Measurements from ENCODE around the gene CFAP54.
"Not testable (repeated sequence)": the region's sequence is repeated elsewhere in the genome, so short reads cannot be mapped to it uniquely, and the experiment has no call there.

The CFAP54 gene, protein sequence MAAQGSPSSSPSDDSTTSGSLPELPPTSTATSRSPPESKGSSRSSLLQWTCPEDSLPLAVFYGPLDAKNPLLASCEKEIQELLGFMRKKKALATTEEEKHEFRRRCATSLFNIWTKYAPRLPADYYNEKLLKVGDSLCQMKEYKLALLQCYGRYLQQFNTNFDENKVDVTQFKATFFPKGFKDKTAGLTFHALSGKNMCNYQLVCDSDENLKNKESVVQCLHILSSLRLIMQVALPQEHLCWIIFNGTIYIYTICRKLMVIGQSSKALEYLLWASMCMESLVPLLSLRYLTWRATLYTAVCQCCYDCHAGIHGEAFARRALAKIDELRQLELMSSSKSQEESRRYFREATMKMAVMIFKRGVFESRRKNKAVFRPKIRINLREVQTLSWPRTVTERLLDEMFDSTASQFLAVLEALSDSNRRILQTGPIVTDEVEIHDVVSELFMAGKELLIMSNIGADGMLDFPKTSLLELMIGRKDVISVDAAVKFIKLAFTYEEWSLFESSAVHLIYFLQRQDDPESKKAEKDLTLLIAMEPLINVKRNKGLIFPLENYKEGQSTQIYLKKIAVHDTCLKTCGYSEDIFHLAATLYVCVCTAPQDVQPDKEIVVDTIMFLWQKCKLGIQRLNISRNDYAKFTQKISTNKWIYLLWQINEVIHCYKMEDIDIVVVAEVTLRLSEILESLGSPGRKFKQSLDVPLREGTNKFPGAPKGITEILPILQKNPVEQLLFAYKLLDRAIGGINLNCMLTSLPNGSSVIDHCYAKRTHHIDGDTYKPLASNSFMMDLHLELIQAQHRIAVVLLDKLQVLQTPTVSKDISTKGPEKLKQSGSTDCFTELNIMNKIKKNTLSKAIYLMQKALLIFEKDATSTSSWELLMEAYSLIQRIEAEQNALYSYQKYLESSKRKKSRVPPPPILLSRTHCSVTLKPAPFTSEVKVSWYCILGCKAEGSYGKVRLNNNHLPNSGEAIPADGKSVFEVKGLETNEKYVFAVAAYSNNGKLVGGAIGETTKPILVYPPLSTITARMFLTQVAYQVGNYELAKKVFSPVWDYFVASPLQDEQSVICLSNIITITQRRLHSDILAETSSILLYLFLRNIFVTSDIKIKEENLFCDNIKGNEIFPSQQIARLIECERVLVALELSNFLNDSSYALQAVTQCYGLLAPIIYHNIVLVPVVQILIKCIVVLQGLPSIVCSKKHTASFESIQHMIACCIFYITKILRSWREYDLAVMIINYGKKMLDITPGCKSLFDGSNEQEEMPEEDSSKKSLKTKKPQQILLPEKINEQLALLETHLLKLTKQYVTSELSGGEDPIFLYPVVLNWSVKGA (N-terminal part only)

DNA sequence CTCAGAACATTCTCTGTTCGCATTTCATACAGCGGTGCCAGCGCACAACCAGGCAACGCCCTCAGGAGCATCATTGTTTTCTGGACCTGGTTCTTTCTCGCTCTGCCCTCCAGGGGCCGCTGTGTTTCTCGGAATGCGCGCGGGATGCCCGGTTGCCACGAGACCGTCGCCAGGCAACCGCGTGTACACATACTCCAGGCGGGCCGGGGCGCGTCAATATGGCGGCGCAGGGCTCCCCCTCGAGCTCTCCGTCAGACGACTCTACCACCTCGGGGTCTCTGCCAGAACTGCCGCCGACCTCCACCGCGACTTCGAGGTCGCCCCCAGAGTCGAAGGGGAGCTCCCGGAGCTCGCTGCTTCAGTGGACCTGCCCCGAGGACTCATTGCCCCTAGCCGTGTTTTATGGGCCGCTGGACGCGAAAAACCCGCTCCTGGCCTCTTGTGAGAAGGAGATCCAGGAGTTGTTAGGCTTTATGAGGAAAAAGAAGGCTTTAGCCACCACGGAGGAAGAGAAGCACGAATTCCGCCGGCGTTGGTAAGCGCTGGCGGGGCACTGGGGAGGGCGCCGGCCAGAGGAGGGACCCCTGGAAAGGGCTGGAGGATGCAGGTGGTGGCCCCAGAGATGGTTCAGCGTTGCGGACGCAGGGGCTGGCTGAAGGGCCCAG lies at the start of gene CFAP54:
TSS of gene CFAP54 (plus strand) at position 186 of the 665 bp plus-strand sequence. CDS start at position 219, 33 bp downstream.
- DNase-seq: peak; percentile 19

DNA sequence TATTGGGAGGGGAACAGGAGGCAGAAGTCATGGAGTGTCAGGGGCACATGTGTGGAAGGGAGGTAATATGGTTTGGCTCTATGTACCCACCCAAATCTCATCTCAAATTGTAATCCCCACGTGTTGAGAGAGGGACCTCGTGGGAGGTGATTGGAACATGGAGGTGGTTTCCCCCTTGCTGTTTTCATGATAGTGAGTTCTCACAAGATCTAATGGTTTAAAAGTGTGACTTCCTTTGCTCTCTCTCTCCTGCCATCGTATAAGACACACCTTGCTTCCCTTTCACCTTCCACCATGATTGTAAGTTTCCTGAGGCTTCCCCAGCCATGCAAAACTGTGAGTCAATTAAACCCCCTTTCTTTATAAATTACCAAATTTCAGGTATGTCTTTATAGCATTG lies 47.6 kb upstream of the CFAP54 start:
- no peak for DNase-seq

DNA sequence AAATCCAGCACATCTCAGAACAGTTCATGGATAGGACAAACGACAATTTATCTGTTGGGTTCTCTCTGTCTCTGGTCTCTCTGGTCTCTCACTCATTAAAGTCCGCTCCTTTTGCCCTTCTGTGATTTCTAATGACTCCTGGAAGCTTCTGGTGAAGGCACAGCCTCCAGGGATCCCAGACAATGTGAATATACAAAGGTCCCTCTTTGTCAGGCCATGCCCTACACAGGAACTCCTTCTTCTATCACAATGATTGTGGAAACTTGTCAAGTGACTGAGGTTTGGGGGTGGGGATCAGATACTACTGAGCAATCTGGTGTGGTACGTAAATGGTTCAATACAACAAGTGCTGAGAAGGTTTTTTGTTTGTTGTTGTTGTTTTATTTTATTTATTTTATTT lies 46.5 kb upstream of the CFAP54 start:
- DNase-seq: no peak

DNA sequence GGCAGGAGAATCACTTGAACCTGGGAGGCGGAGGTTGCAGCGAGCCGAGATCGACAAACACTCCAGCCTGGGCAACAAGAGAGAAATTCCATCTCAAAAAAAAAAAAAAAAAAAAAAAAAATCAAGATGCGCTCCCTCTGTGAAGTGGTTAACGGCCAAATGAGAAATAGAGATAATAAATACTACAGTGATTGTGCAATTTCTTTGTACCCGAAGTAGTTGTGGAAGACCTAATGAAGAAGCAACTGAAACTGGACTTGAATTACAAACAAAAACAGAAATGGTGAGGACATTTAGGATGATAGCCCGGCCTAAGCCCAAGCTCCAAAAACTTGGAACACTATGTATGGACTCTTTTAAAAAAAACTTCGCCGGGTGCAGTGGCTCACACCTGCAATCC lies 45.0 kb upstream of the CFAP54 start:
- no peak for DNase-seq

DNA sequence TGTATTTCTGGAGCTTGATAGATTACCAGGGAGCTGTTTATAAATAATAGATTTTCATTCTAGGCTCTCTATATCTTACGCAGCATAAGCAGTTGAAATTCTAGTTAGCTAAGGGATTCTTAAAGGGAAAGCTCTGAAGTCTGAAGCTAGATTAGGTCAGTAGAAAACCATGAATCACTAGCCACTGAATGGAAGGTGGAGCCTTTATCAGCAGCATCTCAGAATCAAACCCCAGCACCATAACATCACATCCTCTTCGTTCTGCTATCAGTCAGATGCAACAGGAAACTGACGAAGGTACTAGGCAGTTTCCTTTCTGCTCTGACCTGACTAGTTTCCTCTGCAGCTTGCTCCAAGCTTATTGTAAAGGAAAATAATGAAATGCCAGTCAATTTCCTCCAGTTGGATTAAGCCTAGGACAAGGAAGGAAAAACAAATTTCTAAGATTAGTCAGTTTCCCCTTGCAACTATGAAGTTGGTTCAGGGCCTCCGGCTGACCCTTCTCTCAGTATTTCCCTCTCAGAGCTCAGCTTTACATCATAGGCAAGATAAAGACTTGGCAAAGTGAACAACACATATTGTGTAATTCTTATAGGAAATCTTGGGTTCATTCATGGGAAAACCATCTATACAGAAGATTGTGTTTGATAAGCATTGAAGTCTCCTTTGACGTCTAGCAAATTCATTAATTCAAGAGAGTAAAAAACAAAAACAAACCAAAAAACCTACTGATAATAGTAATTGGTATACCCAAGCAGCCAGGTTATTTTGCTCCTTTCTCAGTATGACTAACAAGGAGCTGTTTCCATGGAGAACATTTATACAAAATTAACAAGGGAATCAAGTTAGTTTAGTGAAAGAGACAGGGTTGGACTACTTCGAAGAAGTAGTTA lies 43.4 kb upstream of the CFAP54 start:
- DNase-seq: no peak

DNA sequence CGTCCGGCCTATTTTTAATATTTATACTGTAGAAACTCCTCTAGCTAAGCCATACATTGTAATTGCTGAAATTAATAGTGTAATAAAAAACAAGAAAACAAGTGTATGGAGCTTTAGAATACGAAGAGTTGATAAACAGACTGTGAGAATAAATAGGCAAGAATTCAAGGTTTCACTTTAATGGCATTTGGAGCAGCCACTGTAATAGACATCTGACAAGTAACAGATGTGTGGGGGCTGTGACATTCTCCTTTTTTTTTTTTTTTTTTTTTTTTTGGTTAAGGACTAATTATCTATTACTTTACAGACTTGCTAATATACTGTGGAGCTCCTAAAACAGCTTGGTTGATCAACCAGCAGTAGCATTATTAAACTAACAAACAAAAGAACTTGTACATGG lies 42.1 kb upstream of the CFAP54 start:
- DNase-seq: no peak

DNA sequence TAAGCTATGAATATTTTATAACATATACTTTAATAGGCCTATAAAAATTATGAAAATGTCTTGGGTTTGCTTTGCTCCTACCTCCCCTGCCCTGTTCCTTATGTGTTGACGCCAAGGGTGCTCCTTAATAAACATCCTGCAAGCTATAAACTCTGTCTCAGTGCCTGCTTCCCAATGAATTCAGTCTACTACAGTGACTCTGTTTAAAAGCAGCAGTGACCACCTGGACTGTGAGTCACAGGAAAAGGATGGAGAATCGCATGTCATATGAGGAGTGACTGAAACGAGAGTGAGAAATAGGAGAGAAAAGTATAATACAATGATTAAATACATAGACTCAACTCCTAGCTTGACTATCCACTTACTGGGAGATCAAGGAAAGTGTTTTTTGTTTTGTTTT lies 41.1 kb upstream of the CFAP54 start:
- DNase-seq: no peak

DNA sequence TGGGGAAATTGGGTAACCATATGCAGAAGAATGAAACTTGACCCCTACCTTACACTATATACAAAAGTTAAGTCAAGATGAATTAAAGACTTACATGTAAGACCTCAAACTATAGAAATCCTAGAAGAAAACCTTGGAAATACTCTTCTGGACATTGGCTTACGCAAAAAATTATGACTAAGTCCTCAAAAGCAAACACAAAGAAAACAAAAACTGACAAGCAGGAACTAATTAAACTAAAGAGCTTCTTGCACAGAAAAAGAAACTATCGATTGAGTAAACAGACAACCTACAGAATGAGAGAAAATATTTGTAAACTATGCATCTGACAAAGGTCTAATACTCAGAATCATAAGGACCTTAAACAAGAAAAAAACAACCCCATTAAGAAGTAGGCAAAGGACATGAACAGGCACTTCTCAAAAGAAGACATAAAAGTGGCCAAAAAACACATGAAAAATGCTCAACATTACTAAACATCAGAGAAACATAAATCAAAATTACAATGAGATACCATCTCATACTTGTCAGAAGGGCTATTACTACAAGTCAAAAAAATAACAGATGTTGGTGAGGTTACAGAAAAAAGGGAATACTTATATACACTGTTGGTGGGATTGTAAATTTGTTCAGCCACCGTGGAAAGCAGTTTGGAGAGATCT lies 37.0 kb upstream of the CFAP54 start:
- DNase-seq: no peak

DNA sequence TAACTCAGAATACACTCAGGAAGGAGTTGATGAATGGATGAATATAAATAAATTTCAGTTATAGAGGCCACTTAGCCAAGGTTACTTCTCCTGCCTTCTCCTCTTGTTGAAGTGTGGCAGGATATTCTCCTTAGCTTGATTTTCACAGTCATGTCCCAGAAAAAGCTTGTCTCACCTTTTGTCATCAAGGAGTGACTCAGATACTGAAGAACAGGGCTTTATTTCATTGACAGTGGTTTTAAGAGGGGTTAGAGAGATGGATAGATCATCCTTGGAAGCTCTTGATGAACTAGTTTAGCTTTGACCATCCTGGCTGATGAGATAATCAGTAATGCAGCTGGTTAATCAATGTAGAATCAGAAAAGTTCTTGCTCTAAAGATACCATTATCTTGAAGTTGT lies 35.0 kb upstream of the CFAP54 start:
- DNase-seq: no peak

DNA sequence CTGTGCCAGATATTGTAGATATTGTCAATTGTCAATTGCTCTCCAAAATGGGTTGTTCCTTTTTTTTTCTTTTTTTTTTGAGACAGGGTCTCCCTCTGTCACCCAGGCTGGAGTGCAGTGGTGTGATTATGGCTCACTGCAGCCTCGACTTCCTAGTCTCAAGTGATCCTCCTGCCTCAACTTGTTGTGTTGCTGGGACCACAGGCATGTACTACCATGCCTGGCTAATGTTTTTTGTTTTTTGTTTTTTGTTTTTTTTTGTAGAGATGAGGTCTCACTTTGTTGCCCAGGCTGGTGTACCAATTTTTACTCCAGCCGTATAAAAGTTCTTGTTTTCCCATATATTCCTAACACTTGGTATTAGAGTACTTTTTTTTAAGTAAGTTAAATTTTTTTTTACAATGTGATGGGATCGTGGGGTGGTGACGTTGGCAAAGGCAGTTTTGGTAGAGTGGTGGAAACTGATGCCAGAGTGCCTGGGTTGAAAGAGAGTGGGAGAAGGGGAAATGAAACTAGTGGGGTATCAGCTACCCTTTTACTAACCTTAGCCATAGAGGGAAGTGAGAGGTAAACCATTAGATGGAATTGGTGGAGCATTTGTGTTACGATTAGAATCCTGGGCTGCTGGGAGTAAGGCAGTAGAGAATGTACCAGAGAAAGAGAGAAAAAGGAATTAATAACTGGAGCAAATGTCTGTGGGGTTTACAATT lies 33.0 kb upstream of the CFAP54 start:
- no peak for DNase-seq

DNA sequence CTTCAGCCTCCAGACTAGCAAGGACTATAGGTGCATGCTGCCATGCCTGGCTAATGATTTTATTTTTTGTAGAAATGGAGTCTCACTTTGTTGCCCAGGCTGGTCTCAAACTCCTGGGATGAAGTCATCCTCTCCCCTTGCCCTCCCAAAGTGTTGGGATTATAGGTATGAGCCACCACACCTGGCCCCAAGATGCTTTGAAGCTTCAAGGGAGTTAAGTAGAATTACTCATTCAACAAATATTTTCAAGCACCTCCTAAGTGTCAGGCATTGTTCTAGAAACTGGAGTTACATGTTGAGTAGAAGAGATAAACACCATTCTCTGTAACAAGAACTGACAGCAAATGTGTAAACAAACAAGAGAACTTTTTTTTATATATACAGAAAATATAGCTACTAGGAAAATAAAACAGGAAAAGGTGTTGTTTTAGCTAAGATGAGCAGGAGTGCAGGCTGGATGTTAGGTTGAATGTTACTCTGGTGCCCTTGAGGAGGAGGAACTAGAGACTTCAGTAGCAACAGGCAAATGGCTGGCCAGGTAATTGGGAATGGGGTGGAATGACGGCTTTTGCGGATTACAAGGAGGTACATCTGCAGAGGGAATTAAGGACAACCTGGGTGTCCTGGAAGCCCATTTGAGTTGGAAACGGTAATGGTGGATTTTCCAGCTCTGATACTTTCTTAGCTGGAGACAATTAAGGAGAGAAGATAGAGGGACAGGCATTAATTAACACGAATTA lies 32.0 kb upstream of the CFAP54 start:
- no peak for DNase-seq

DNA sequence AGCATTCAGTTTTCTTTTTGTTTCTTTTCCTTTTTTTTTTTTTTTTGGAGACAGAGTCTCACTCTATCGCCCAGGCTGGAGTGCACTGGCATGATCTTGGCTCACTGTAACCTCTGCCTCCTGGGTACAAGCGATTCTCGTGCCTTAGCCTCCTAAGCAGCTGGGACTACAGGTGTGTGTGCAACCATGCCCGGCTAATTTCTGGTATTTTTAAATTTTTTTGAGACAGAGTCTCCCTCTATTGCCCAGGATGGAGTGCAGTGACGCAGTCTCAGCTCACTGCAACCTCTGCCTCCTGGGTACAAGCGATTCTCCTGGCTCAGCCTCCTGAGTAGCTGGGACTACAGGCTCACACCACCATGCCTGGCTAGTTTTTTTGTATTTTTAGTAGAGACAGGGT lies 30.1 kb upstream of the CFAP54 start:
- not testable (repeated sequence) for DNase-seq

DNA sequence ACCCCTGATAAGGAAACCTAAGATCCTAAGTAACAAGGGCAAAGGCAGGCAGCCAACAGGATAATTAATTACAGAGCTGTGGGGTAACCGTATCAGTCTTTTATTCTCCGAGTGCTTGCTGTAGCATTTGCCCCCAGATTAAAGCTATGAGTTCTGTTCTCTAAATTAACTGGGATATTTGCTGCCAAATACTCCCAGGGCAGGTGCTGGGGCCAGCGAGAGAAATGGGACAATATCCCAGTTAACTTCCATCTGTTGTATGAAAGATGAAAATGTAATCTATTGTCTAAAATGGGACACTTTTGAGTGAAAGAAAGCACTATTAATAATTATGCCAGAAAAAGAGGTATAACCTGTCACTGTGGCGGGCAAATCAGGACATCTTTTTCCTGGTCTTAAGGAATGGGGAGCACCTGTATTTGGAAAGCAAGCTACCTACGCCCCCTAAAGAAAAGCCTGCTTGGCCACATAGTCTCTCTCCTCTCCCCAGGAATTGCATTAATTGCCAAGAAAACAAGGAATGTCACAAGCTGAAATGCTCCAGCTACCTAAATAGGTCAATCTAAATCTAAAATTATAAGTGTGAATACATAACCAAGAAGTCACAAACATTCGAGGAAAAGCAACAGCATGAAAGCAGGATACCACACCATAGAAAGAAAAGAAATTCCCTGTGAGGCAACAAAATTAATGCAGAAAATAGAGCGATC lies 26.7 kb upstream of the CFAP54 start:
- no peak for DNase-seq

DNA sequence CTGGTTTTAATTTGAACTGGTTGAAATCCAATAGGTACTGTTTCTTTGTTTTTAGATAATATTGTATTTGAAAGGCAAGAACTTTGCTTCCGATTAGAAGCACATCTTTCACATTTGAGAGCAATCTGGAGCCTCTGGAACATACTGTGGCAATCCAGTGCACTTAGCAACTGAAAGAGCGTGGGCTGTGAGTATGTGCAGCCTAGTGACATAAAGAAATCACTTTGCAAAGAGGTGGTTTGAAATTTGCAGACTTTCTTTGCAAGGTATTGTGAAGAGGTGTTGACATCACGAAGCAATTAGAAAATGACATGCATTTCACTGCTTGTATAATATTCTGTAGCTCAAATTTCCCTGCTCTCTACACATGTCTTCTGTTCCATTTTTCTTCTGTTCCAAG lies 23.5 kb upstream of the CFAP54 start:
- DNase-seq: no peak

DNA sequence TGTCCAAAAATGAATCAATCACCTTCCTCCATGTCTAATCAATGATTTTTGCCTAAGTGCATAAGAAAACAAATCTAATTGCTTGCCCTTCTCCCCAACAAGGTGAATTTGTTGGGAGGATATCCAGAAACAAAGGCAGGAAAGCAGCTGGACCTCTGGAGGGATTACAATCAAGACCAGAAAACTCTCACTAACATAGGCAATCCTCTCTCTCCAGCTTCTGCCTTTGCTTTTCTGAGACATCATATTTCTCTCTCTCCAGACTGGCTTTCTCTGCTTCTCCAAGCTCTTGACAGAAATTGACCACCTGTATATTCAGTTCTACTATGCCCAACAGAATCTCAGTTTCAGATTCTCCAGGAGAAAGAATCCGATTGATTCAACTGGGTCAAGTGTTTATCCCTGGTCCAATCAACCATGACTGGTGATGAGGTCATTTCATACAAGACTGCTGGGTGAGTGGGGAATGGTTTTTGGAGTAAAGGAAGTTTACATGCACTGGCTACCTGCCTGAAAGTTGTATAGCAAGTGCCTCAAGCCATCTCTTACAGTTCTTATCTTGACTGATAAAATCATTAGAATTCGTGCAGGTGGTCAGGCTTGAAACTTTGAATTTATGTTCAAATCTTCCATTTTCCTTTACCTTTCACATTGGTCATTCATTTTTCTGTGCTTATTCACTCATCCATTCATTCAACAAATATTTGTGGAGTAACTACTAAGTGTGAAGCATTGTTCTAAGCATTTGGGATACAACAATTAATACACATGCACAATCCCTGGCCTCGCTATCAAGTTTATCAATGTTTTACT lies 22.2 kb upstream of the CFAP54 start:
- DNase-seq: no peak

DNA sequence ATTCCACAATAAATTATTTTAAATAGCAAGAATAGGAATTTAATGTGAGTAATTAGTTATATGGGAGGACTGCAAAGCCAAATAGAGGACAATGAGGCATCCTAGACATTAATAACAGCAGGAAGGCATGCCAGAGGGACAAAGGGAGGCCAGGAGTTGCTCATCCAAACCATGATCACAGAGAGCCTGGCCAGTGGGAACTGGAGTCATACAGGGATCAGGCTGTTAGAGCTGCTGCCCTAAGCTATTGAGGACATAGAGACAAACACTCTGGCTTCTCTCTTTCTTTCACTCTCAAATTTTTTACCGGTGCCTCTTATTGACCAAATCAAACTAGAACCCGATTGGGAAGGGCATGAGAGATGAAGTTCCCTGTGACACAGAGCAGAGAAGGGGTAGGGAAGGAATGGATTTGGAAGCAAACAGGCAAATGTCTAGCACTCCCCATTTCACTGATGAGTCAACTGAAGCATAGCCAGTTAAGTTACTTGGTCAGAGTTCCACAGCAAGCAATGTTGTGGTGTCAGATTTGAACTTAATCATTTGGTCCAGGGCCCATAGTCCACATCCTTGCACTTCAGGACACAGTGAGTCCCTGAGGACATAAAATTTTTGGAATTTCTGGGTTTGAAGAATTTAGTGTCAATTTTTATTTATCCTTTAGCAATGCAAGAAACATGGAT lies 17.9 kb upstream of the CFAP54 start:
- no peak for DNase-seq

DNA sequence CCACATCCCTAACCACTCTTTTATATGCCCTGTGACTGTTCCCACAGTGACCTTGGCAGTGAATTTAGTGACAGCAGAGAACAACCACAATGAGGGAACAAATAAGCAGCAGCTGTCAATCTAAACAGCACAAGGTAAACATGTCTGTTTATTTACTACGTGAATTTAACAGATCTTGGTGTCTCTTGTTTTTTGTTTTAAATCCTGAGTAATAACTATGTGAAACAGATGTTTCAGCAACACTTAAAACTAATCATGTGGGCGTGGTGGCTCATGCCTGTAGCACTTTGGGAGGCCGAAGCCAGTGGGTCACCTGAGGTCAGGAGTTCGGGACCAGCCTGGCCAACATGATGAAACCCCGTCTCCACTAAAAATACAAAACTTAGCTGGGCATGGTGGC lies 17.0 kb upstream of the CFAP54 start:
- no peak for DNase-seq
